ENCODE data around the gene WASF2. TPM values are rescaled to one million over a fixed set of nuclear protein-coding genes. Genes with fewer than 3 reads are reported as not detected.

Gene WASF2
- total and polyA plus RNA-seq, 2 of the 4 experiments (the other 2 are of a cell fraction) = 7.9 to 45.4 TPM

DNA sequence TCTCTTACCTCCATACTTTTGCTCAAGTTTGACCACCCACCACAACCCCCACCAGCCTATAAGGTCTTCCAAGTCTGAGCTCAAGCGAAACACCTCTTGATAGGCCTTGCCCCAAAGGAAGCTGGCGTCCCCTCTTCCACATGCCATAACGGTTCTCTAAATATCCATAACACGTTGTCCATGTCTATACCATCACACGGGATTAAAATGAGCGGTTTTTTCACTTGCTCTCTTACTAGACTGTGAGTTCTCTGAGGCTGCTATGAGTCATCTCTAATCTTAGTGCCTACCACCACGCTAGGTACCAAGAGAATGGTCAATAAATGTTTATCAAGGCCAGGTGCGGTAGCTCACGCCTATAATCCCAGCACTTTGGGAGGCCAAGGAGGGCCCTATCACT lies 41.0 kb downstream of the WASF2 start:
- Histone ChIP-seq H3K14ac (replicated peaks; ENCODE audit: low read depth, low read length) (no peak overlapping the region), H3K4me3 (ENCODE audit: insufficient read depth, low read depth, low read length) (no peak overlapping the region), H2AK5ac (ENCODE audit: low read depth, low read length) (no peak overlapping the region), H3K9me3 (ENCODE audit: control insufficient read depth, insufficient read depth, low read length) (no peaks in the 10 kb centered on the region), H2BK5ac (ENCODE audit: low read depth, low read length, poor library complexity, severe bottlenecking) (no peak overlapping the region), H3K36me3 (ENCODE audit: control insufficient read depth, insufficient read depth, low read length) (peaks cover 13% of the 10 kb centered on the region), H3K4me2 (ENCODE audit: low read depth, low read length) (no peak overlapping the region), H4K20me1 (ENCODE audit: insufficient read depth, low read length) (peaks cover 50% of the 10 kb centered on the region), H3K27me3 (ENCODE audit: control insufficient read depth, insufficient read depth, low read length) (no peaks in the 10 kb centered on the region), H3K4ac (ENCODE audit: low read depth, low read length) (no peak overlapping the region), H2BK20ac (ENCODE audit: low read depth, low read length) (no peak overlapping the region), H2BK120ac (ENCODE audit: low read depth, low read length) (no peak overlapping the region), H3K23ac (ENCODE audit: low read depth, low read length) (no peak overlapping the region), H3K4me1 (ENCODE audit: control insufficient read depth, insufficient read depth, low read length) (peaks cover 2% of the 10 kb centered on the region), H3K9ac (ENCODE audit: low read depth, low read length) (no peak overlapping the region), H2AK9ac (replicated peaks; ENCODE audit: low read depth, low read length, poor library complexity) (no peak overlapping the region), H3K27ac (ENCODE audit: insufficient read depth, low read length) (no peak overlapping the region), H2AFZ (replicated peaks; ENCODE audit: low read length, poor library complexity) (no peak overlapping the region), H3K9me1 (ENCODE audit: insufficient read depth, low read length) (peaks cover 11% of the 10 kb centered on the region), H4K5ac (ENCODE audit: low read depth, low read length) (no peak overlapping the region), H4K91ac (ENCODE audit: insufficient read depth, low read depth, low read length) (no peak overlapping the region), H3K56ac (ENCODE audit: extremely low read depth, insufficient read depth, low read length) (no peak overlapping the region), H3K79me1 (ENCODE audit: low read depth in 1 of 2, low read length in 2 of 2) (peaks cover 34 to 78% of the 10 kb centered on the region in 2 experiments), H4K8ac (ENCODE audit: low read depth in 2 of 2, low read length in 2 of 2) (no peak overlapping the region), H3K18ac (ENCODE audit: low read depth, low read length) (no peak overlapping the region), H2BK15ac (ENCODE audit: low read depth, low read length) (no peak overlapping the region)
- intact Hi-C loops (cut with micrococcal nuclease) = no loop called here
- ChIA-PET CTCF (no interaction called here), POLR2A (ENCODE audit: unreplicated experiment) (no interaction called here)
- in situ Hi-C loops (cut with MboI; ENCODE audit: low sequenced_read_pairs) = no loop called here
- TF ChIP-seq FOS (IDR thresholded peaks at IDR 0.05; ENCODE audit: low read depth, low read length) = no peak
- TF ChIP-seq, protein P1, sequence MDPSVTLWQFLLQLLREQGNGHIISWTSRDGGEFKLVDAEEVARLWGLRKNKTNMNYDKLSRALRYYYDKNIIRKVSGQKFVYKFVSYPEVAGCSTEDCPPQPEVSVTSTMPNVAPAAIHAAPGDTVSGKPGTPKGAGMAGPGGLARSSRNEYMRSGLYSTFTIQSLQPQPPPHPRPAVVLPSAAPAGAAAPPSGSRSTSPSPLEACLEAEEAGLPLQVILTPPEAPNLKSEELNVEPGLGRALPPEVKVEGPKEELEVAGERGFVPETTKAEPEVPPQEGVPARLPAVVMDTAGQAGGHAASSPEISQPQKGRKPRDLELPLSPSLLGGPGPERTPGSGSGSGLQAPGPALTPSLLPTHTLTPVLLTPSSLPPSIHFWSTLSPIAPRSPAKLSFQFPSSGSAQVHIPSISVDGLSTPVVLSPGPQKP (IDR thresholded peaks at IDR 0.05; ENCODE audit: borderline replicate concordance, low read depth, low read length) = no peak
- no peak for TF ChIP-seq NFE2L2 (IDR thresholded peaks at IDR 0.05; ENCODE audit: low read depth, low read length)
- dilution Hi-C loops (cut with HindIII; ENCODE audit: low sequenced_read_pairs, unreplicated experiment) = no loop called here
- DNase-seq = no peak
- WGBS, 2 experiments (ENCODE audit: extremely low coverage in 2 of 2, insufficient read length in 1 of 2) = 100% methylated on average over 4 of the region's 9 CpGs; no CpG with 5 or more reads in 1 of the 2 experiments
- no peak for ATAC-seq (ENCODE audit: low read depth)
- no TSS peak for BruUV-seq (replicated peaks)
